Activated naive CD4-positive, alpha-beta T cell treated with anti-CD3 and anti-CD28 coated beads, Interleukin-2, amount 50 U/mL, for 24 hours (primary cell): ENCODE measurements around the gene FMNL2.

Experiments
- H3K27ac Mint-ChIP-seq: one replicate; pipeline ENCODE4 v1.8.0; 2021; ENCODE audit warnings: mild to moderate bottlenecking, mixed read lengths
- H3K27me3 Mint-ChIP-seq: one replicate; pipeline ENCODE4 v1.8.0; 2021; ENCODE audit warnings: mixed read lengths
- H3K36me3 Mint-ChIP-seq: one replicate; pipeline ENCODE4 v1.8.0; 2021; ENCODE audit warnings: mixed read lengths
- H3K4me1 Mint-ChIP-seq: one replicate; pipeline ENCODE4 v1.8.0; 2021; ENCODE audit warnings: mixed read lengths
- H3K4me3 Mint-ChIP-seq: one replicate; pipeline ENCODE4 v1.8.0; 2021; ENCODE audit warnings: mild to moderate bottlenecking, mixed read lengths
- H3K9me3 Mint-ChIP-seq: one replicate; pipeline ENCODE4 v1.8.0; 2021; ENCODE audit warnings: mixed read lengths

The FMNL2 gene

DNA sequence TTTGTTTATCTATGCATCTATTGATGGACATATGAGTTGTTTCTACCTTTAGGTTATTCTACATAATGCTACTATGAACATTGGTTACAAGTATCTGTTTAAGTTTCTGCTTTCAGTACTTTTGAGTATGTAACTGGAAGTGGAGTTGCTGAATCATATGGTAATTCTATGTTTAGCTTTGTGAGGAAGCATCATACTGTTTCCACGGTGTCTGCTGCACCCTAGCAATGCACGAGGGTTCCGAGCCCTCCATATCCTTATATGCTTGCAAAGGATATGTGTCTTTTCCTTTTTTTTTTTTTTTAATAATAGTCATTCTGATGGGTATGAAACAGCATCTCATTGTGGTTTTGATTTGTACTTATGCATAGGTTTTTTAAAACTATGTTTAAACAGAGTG, 83.7 kb downstream of the FMNL2 start:
- no peaks in the 10 kb centered on the region for H3K4me1 Mint-ChIP-seq
- H3K9me3 Mint-ChIP-seq = no peaks in the 10 kb centered on the region
- H3K4me3 Mint-ChIP-seq = no peak overlapping the region
- no peaks in the 10 kb centered on the region for H3K36me3 Mint-ChIP-seq
- no peak overlapping the region for H3K27ac Mint-ChIP-seq
- peaks cover 14% of the 10 kb centered on the region for H3K27me3 Mint-ChIP-seq

DNA sequence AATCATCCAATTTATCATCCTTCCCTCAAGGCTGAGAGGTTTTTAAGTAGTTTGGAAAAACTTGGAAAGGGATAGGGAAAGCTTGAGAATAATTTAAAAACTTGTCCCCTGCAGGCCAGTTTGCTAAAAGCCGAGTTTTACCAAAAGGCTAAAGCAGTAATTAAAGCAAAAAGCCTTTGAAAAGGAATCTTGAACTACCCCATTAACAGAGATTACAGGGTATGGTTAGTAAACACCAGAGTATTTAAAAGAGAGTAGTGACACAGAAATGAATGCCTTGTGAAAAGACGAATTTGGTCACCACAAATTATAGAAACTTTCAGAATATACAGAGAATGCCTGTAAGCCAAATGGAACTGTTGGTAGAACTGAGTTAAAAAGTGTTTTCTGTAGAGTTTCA, 85.0 kb downstream of the FMNL2 start:
- no peak overlapping the region for H3K27ac Mint-ChIP-seq
- H3K36me3 Mint-ChIP-seq = no peaks in the 10 kb centered on the region
- H3K4me1 Mint-ChIP-seq = no peaks in the 10 kb centered on the region
- no peak overlapping the region for H3K4me3 Mint-ChIP-seq
- H3K27me3 Mint-ChIP-seq = peaks cover 11% of the 10 kb centered on the region
- no peaks in the 10 kb centered on the region for H3K9me3 Mint-ChIP-seq

DNA sequence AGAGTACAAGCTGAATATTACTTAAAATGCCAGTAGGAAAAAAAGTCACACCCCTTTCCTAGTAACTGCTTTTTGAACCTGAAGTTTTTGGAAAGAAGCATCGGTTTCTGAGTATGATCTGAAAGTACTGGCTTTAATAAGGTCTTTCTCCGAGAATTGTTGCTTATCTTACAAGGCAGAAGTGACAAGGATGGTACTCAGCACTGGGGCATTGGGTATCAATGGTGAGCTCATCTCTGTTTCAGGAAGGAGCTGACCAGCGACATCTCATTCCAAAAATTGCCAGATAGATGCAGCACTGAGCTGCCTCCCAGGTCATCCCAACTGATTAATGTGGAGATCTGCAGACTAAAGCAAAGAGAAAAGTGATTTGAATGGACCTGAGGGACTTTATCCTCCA, 85.4 kb downstream of the FMNL2 start:
- H3K4me1 Mint-ChIP-seq = no peaks in the 10 kb centered on the region
- no peak overlapping the region for H3K27ac Mint-ChIP-seq
- no peaks in the 10 kb centered on the region for H3K9me3 Mint-ChIP-seq
- peaks cover 11% of the 10 kb centered on the region for H3K27me3 Mint-ChIP-seq
- H3K36me3 Mint-ChIP-seq = no peaks in the 10 kb centered on the region
- H3K4me3 Mint-ChIP-seq = no peak overlapping the region

DNA sequence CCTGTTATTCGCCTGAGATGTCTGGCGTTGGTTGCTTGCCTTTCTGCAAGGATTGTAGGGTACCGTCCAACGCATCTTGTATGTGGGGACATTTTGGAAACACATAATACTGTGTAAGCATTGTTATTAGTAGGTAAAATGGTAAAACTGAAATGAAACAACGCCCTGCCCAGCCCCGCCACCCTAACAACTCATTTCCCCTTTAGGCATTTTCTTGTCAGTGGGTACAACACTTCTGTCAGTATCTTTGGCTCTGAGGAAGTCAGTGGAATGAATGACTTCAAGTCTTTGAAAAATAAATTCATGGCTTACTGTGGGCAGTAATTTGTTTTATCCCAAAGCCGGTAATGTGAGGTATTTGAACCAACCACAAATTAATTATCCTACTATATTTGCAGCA, 86.0 kb downstream of the FMNL2 start:
- H3K27me3 Mint-ChIP-seq = peaks cover 11% of the 10 kb centered on the region
- H3K36me3 Mint-ChIP-seq = no peaks in the 10 kb centered on the region
- H3K27ac Mint-ChIP-seq = no peak overlapping the region
- no peaks in the 10 kb centered on the region for H3K9me3 Mint-ChIP-seq
- no peaks in the 10 kb centered on the region for H3K4me1 Mint-ChIP-seq
- no peak overlapping the region for H3K4me3 Mint-ChIP-seq

DNA sequence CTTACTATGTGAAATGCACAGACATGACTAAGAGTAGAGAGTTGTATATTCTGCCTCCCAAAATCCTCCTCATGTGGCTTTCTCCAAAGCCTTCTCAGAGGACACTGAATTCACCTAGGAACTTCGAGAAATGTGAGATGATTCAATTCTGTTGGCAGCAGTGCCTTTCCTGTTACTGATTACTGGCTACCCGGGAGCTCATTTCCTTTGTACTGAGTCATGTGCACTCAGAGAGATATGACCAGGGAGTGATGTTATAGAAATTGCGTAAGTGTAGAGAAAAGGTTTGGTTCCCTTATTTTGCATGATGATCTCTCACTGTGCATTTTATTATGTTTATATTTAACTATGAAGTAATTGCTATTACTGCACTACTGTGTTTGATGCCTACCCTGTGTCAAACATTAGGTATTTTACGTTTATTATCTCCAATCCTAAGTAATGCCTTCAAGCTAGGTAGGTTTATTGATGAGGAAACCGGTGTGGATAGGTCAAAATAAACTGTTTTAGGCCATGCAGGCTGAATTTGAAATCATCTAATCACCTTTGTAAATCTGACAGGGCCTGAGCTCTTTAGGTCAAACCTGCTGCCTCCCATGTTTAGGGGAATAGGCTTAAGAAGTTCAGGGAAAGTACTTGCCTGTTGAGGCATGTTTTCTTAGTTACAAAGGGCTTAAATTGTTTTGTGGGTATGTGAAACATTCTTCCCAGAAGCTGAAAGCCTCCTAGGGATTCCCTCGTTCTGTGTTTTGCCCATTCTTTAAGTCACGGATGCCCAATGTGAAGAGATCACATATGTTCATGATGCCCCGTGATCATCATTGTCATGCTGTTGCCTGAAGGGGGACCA, 86.8 kb downstream of the FMNL2 start:
- Mint-ChIP-seq H3K27ac (no peak overlapping the region), H3K4me3 (no peak overlapping the region), H3K27me3 (peaks cover 11% of the 10 kb centered on the region), H3K4me1 (no peaks in the 10 kb centered on the region), H3K36me3 (no peaks in the 10 kb centered on the region), H3K9me3 (no peaks in the 10 kb centered on the region)

DNA sequence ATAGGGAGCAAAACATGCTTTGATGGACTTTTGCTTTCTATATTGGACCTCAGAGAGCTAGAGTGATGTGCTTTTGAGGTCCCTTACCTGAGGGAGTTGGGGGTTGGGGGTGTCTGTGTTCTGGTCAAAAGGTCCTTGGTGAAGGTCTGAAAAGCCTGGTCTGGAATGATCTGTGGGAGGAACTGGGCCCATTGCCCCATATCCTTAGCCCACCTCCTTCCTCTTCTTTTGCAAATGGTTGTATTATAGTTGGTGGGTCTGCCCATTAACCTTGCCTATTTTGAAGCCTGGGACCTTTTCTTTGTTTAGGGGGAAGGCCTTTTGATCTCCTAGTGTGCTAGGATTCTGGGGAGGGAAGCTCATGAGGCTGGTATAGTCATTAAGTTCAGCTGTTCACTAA, 88.7 kb downstream of the FMNL2 start:
- Mint-ChIP-seq H3K9me3 (no peaks in the 10 kb centered on the region), H3K27ac (no peak overlapping the region), H3K4me1 (no peaks in the 10 kb centered on the region), H3K27me3 (peaks cover 8% of the 10 kb centered on the region), H3K36me3 (no peaks in the 10 kb centered on the region), H3K4me3 (no peak overlapping the region)

DNA sequence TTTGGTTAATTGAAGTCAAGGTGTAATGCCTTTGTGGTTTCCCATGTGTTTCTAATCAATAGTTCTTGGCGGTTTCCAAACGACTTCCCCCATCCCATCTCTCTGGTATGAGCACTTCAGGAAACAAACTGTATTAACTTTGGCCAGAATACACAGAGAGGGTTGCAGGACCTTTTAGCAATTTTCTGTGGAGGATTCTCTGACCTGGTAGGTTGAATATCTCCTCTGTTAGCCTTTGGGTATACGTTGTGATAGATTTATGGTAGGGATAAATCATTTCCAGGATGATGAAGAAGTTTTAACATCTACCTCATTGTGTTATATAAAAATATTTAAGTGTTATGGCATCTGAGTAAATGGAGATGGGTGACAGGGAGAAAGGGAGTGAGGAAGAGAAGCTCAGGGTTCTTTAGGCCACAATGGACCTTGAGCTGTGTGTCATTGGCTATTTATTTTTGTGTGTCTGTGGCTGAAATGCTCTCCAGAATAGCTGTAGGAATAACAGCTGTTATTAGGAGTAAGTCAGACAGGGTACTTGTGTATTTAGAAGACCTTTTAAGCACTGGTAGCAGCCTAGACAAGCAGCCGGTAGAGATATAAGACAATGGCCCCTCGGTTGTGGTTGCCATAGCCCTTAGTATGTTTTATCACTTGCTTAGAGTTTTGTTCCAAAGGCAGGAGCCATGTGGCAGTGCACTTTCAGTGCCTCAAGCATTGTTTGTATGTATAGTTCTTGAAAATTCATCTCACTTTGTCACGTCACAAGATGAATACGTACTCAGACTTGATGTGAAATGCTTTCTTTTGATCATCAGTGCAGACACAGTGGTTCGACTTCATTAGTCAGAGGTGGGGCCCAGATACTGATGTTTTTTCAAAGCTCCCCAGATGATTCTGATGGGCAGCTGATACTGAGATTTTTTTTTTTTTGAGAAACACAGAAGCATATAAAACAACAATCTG, 91.1 kb downstream of the FMNL2 start:
- Mint-ChIP-seq H3K4me3 (no peak overlapping the region), H3K27ac (no peak overlapping the region), H3K4me1 (no peaks in the 10 kb centered on the region), H3K36me3 (no peaks in the 10 kb centered on the region), H3K9me3 (no peaks in the 10 kb centered on the region), H3K27me3 (peaks cover 5% of the 10 kb centered on the region)

DNA sequence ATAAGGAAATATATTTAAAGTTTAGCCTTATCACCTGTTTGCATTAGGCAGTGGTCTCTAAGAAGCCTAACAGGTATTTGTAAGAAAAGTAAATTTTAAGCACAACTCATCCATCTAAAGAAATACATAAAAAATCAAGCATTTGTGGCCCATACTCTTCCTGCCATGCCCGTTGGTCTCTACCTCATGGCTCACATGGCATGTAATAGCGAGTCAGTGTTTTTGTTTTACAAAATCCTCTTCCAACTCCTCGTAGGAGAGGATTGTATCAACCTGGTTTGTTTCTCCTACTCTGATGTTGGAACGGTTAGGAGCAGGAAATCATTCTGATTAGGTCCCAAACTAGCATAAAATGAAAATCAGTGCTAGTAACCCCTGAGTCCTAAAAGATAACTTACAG, 91.8 kb downstream of the FMNL2 start:
- Mint-ChIP-seq H3K4me1 (no peaks in the 10 kb centered on the region), H3K27me3 (peaks cover 2% of the 10 kb centered on the region), H3K27ac (no peak overlapping the region), H3K4me3 (no peak overlapping the region), H3K36me3 (no peaks in the 10 kb centered on the region), H3K9me3 (no peaks in the 10 kb centered on the region)

DNA sequence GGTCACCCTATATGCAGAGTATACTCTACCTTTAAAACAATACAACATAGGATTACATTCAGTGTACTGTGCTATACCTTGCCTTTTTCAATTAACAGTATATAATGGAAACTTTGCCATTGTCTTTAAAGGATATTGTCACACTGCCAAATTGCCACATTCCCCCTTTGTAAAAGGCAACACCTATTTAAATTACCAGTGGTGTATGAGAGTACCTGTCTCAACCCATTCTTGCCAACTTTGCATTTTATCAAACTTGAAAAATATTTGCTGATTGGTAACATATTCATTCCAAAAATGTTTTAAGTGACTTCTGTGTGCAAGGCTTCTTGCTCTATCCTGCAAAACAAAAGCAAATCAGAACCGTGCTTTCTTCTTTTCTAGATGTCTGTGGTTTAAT, 92.9 kb downstream of the FMNL2 start:
- no peaks in the 10 kb centered on the region for H3K9me3 Mint-ChIP-seq
- no peaks in the 10 kb centered on the region for H3K4me1 Mint-ChIP-seq
- H3K27ac Mint-ChIP-seq = no peak overlapping the region
- H3K36me3 Mint-ChIP-seq = no peaks in the 10 kb centered on the region
- peaks cover 2% of the 10 kb centered on the region for H3K27me3 Mint-ChIP-seq
- no peak overlapping the region for H3K4me3 Mint-ChIP-seq

DNA sequence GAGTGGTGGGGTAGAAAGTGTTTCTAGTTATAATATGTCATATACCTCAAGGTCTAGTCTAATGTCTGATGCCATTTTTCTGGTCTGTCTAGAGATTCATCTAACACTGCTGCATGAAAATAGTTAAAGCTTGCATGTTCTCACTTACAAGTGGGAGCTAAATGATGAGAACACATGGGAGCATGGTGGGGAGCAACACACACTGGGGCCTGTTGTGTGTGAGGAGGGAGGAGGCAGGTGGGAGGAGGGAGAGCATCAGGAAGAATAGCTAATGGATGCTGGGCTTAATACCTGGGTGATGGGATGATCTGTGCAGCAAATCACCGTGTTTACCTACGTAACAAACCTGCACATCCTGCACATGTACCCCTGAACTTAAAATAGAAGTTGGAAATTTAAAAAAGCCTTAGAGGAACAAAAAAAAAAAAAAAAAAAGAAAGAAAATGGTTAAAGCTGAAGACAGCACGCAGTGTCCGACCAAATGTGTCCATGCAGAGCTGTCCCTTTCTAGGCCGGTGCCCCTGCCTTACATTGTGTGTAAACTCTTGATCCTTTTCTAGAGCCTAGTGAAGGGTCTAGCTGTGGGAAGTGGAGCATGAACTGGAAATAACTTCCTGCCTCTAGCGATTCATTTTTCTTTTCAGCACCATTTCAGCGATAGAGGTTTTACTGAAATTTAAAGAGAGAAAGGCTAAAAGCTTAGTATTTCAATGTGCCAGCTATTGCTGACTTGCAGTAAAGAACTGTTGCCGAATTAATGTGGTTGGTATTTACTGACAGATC, 94.0 kb downstream of the FMNL2 start:
- no peaks in the 10 kb centered on the region for H3K36me3 Mint-ChIP-seq
- no peaks in the 10 kb centered on the region for H3K9me3 Mint-ChIP-seq
- H3K27ac Mint-ChIP-seq = no peak overlapping the region
- H3K4me3 Mint-ChIP-seq = no peak overlapping the region
- no peaks in the 10 kb centered on the region for H3K27me3 Mint-ChIP-seq
- no peaks in the 10 kb centered on the region for H3K4me1 Mint-ChIP-seq

DNA sequence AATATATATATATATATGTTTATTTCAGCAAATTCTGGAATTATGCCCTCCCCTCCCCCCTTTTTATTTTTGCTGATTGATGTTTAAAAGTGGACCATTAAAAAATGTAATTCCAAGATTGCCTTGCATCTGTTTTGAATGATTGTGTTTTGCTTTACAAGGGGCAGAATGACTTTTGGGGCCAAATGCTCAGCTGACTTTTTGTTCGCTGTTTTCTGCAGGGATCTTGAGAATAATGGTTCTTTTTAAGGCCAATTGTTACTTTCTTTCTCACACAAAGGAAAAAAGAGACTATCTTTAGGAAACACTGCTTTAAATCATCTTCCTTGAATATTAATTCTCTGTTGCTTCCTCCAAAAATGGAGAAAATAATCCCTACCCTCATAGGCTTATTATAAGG, 95.9 kb downstream of the FMNL2 start:
- H3K27me3 Mint-ChIP-seq = no peaks in the 10 kb centered on the region
- H3K36me3 Mint-ChIP-seq = no peaks in the 10 kb centered on the region
- H3K27ac Mint-ChIP-seq = no peak overlapping the region
- H3K4me3 Mint-ChIP-seq = no peak overlapping the region
- no peaks in the 10 kb centered on the region for H3K9me3 Mint-ChIP-seq
- no peaks in the 10 kb centered on the region for H3K4me1 Mint-ChIP-seq

DNA sequence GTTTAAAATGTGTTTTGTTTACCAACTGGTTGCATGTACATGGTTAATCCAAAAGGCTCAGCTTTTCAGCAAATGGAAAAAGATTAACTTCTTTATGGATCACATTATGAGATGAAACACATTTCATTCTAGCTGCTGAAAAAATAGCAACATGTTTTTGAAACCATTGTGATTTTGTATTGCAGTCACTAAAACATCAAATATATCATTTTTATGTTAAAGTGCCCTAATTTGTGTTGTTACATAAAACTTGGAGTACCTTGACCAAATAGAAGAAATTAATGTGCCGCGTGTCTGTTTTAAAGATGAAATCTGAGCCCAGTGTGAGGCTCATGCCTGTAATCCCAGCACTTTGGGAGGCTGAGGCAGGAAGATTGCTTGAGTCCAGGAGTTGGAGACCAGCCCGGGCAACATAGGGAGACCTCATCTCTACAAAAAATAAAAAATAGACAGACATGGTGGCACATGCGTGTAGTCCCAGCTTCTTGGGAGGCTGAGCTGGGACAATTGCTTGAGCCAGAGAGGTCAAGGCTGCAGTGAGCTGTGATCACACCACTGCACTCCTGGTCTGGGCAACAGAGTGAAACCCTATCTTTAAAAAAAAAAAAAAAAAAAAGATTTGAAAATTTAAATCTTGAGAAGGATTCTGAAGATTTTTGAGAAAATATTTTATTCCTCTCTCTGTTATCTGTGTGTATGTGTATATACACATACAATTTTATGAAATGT, 96.6 kb downstream of the FMNL2 start:
- no peaks in the 10 kb centered on the region for H3K27me3 Mint-ChIP-seq
- H3K27ac Mint-ChIP-seq = no peak overlapping the region
- H3K9me3 Mint-ChIP-seq = no peaks in the 10 kb centered on the region
- no peak overlapping the region for H3K4me3 Mint-ChIP-seq
- H3K36me3 Mint-ChIP-seq = no peaks in the 10 kb centered on the region
- H3K4me1 Mint-ChIP-seq = no peaks in the 10 kb centered on the region

DNA sequence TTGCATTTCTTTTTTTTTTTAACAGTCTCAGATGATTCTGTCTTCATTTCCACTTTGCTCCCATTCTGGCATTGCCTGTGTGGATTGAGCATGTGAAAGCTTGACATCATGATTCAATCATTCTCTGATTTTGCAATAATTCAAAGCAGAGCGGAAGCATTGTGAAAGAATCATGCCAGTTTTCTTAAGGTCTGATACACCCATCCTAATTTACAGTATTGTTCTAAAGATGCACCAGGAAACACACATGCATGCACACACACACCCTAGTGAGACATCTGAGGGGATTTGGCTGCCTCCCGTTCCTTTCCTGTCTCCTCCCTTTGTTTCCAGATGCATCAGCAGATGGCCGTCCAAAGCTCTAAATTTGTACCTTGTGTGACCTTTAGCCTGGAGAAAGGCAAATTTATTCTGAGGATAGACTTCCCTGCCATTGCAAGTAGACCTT, 97.3 kb downstream of the FMNL2 start:
- Mint-ChIP-seq H3K27ac (no peak overlapping the region), H3K4me1 (no peaks in the 10 kb centered on the region), H3K27me3 (no peaks in the 10 kb centered on the region), H3K4me3 (no peak overlapping the region), H3K9me3 (no peaks in the 10 kb centered on the region), H3K36me3 (no peaks in the 10 kb centered on the region)

DNA sequence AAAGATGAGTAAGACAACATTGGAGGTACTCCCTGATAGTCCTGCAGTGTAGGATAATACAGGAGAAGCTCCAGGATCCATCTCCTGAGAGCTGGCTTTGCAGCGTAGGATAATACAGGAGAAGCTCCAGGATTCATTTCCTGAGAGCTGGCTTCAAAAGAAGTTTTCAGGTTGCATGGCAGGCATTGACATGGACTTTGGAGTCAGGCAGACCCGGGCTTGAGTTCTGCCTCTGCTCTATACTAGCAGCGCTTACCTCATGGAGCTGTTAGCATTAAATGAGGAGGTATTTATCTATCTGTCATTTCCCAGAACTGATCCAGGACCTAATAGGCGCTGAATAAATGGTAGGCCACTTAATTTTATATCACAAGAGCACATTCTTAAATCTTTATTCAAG, 97.8 kb downstream of the FMNL2 start:
- no peak overlapping the region for H3K27ac Mint-ChIP-seq
- H3K4me1 Mint-ChIP-seq = no peaks in the 10 kb centered on the region
- H3K9me3 Mint-ChIP-seq = no peaks in the 10 kb centered on the region
- peaks cover 3% of the 10 kb centered on the region for H3K27me3 Mint-ChIP-seq
- H3K4me3 Mint-ChIP-seq = no peak overlapping the region
- no peaks in the 10 kb centered on the region for H3K36me3 Mint-ChIP-seq

DNA sequence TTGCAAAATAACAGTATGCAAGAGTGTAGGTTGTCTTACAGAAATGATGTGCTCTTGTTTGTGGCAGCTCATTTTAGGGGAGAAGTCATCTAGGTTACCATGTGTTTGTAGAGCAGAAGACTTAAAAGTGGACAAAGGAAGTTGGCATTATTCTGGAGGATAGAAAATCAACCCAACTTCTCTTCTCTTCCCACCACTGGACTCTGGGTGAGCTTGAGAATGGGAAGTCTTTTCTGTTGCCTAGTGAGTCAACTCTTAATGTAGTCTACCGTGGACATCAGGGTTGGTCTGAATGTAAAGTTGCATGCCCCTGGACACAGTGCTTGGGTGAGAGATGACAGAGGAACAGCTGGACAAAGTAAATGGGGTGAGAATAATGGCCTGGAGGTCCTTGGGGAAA, 98.3 kb downstream of the FMNL2 start:
- no peak overlapping the region for H3K27ac Mint-ChIP-seq

More for the DNA sequence above, 98.3 kb downstream of the FMNL2 start:
- no peaks in the 10 kb centered on the region for H3K9me3 Mint-ChIP-seq
- no peaks in the 10 kb centered on the region for H3K36me3 Mint-ChIP-seq
- H3K27me3 Mint-ChIP-seq = peaks cover 6% of the 10 kb centered on the region
- no peak overlapping the region for H3K4me3 Mint-ChIP-seq
- no peaks in the 10 kb centered on the region for H3K4me1 Mint-ChIP-seq
